IMR-90 (cell line): Measurements from ENCODE around the gene MUC20.

Experiments
- BHLHE40 ChIP-seq: fragments of 150-350 bp; IDR thresholded peaks from 2 replicates; pipeline ENCODE4 v1.6.1; 2016; ENCODE audit warnings: mild to moderate bottlenecking, low read depth, low read length
- CTCF ChIP-seq: conservative IDR thresholded peaks from 2 replicates; pipeline ENCODE4 v1.5.1; 2012; ENCODE audit warnings: mild to moderate bottlenecking, low read depth, low read length, improper control_type of control experiment
- MAFK ChIP-seq: IDR thresholded peaks from 2 replicates; pipeline ENCODE4 v1.6.1; 2012; ENCODE audit warnings: low read depth, low read length, improper control_type of control experiment
- MAZ ChIP-seq: IDR thresholded peaks from 2 replicates; pipeline ENCODE4 v1.6.1; 2012; ENCODE audit warnings: low read depth, mild to moderate bottlenecking, low read length, improper control_type of control experiment, moderate library complexity, borderline replicate concordance
- POLR2A ChIP-seq: IDR thresholded peaks from 2 replicates; pipeline ENCODE4 v1.6.1; 2012; ENCODE audit warnings: mild to moderate bottlenecking, low read depth, low read length
- RCOR1 ChIP-seq: IDR thresholded peaks from 2 replicates; pipeline ENCODE4 v1.6.1; 2012; ENCODE audit warnings: mild to moderate bottlenecking, low read length, improper control_type of control experiment; ENCODE audit not compliant: insufficient replicate concordance

DNA sequence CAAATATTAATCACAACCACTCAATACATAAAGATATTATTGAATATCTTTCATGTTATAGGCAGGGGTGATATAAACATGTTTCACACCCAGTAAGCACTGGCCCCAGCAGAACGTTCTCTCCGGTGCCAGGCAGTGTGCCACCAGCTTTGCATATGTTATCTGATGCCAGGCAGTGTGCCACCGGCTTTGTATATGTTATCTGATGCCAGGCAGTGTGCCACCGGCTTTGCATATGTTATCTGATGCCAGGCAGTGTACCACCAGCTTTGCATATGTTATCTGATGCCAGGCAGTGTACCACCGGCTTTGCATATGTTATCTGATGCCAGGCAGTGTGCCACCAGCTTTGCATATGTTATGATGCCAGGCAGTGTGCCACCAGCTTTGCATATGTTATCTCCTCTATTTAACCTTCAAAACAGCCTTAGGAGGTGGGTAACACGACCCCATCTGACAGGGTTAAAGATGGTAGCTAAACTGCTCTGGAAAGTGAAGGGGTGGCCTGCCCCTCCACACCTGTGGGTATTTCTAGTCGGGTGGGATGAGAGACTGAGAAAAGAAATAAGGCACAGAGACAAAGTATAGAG lies 6.9 kb downstream of the MUC20 start:
- TF ChIP-seq CTCF (no peak), POLR2A (no peak), RCOR1 (no peak), MAZ (no peak), MAFK (no peak), BHLHE40 (no peak)
